ENCODE data around the gene CFAP97.

Gene CFAP97

DNA sequence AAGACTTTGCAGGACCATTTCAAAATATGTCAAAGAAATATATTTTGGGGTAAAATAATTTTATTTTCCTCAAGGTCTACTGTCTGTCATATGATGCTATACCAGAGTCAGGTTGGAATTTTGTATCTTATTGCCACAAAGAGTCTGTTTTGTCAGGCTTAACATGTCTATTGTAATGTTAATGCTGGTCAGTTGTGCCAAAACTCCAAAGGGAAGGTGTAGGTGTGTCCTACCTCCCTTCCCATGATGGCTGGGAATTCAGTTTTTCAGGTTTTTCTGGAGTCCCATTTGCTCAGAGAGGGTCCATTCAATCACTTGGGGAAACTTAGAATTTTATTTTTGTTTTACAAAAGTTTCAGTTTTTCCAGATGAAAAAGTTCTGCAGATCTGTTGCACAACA, 94.1 kb downstream of the CFAP97 start:
- no peak for DNase-seq (ENCODE audit: low spot score)

Data from AG08395 (cell line).